Heart left ventricle (tissue), 16 donors: ENCODE data around the gene TMEM123. TPM values are rescaled to one million over a fixed set of nuclear protein-coding genes. Genes with fewer than 3 reads are reported as not detected.

ENCODE experiments used
- ATAC-seq, 4 donors: fragments of 200-7000 bp; cut with Tn5 transposase; one replicate each; pipeline ENCODE4 v1.9.1; 2020 to 2022; ENCODE audit warnings: moderate library complexity in 4 of 4, mild to moderate bottlenecking in 3 of 4, moderate number of reproducible peaks in 1 of 4
- DNase-seq, 5 donors: peaks; one replicate each; pipeline ENCODE4 v3.0.0-alpha.2; 2020
- H3K27ac ChIP-seq, 12 donors: fragments of 200-600 bp; sonication (generic) in 4 of 12; one replicate each; pipeline versions ENCODE4 v1.5.0 to v1.8.0; 2016 to 2022; ENCODE audit warnings: mild to moderate bottlenecking in 2 of 12
- H3K27me3 ChIP-seq, 9 donors: fragments of 200-600 bp; sonication (generic) in 2 of 9; one replicate each; pipeline versions ENCODE4 v1.5.1 to v1.8.0; 2016 to 2022; ENCODE audit warnings: mild to moderate bottlenecking in 3 of 9
- H3K36me3 ChIP-seq, 9 donors: fragments of 200-600 bp; sonication (generic) in 2 of 9; one replicate each; pipeline versions ENCODE4 v1.5.0 to v1.8.0; 2018 to 2022; ENCODE audit warnings: mild to moderate bottlenecking in 2 of 9
- H3K4me1 ChIP-seq, 12 donors: fragments of 200-600 bp; sonication (generic) in 4 of 12; one replicate each; pipeline versions ENCODE4 v1.5.0 to v1.8.0; 2016 to 2022; ENCODE audit warnings: mild to moderate bottlenecking in 3 of 12
- H3K4me3 ChIP-seq, 12 donors: fragments of 200-600 bp; sonication (generic) in 4 of 12; one replicate each; pipeline versions ENCODE4 v1.5.0 to v1.8.0; 2017 to 2022; ENCODE audit warnings: mild to moderate bottlenecking in 9 of 12, moderate library complexity in 4 of 12
- H3K9me3 ChIP-seq, 12 donors: fragments of 200-600 bp; sonication (generic) in 4 of 12; one replicate each; pipeline versions ENCODE4 v1.5.0 to v1.8.0; 2016 to 2022; ENCODE audit warnings: mild to moderate bottlenecking in 1 of 12
- POLR2A ChIP-seq, 2 donors: fragments of 450-650 bp; IDR thresholded peaks; one replicate each; pipeline ENCODE4 v1.6.1; 2017; ENCODE audit warnings: antibody characterized with exemption in 2 of 2, mild to moderate bottlenecking in 2 of 2, moderate library complexity in 2 of 2
- WGBS, 4 donors: extraction: QIAGEN DNeasy Blood & Tissue Kit in 2 of 4; methylation state at CpG; one replicate each; pipeline versions ENCODE4 v1.1.5 to v1.1.7; 2013 to 2018; 5-methylcytosine and 5-hydroxymethylcytosine counted together
- intact Hi-C, 10 donors: fragments of 100-400 bp; cut with DNase I; formaldehyde crosslinking; loops; one replicate each; pipeline versions ENCODE4 v1.11.1 to v1.14.2; 2022
- polyA plus RNA-seq, 2 donors: library from polyadenylated mRNA; stranded (reverse); fragments of 200-250 nt; gene quantifications; one replicate each; pipeline ENCODE4 v1.2.3, GENCODE V29; 2013
- total RNA-seq, 9 donors: library from RNA; depleted of rRNA in 2 of 9; stranded (reverse); fragments of >200 nt in 2 of 9; fragmentation: NEBNext Ultra II Directional in 3 of 9; extraction: Animal tissue kit (Norgen Biotek cat#: 25700) in 3 of 9; gene quantifications; one replicate each; pipeline versions ENCODE4 v1.1.0 to v1.2.4, GENCODE V29; 2016 to 2023
- TF ChIP-seq, protein P1 (sequence below), 12 donors: fragments of 200-600 bp; sonication (generic) in 4 of 12; IDR thresholded peaks; one replicate each; pipeline versions ENCODE4 v1.5.0 to v1.8.0; 2018 to 2022; ENCODE audit warnings: antibody characterized with exemption in 12 of 12, mild to moderate bottlenecking in 5 of 12
- donor health status: ischemic (EF 13 %, LVEDD 7.1; RV severe dilation, severe dysfunction).
- donor health status: healthy with polysubstance abuse.
- donor health status: DM: no; HTN: yes; CAD: no.
- donor health status: DM: no; HTN: no; CAD: no.
- donor health status: ischemic (EF 25% LVEDD 6.9; RV normal size, moderate dysfunction).
- donor health status: ischemic (EF 25% LVEDD 5.7; RV mildly dilated, moderate dysfunction).
- donor health status: healthy.
- donor health status: DM: yes; HTN: yes; CAD: no.
- donor health status: ischemic (EF 35%, LVEDD 5.7; RV mildly dilated, moderate dysfunction).
- donor health status: nonischemic (EF 11% LVEDD 7.7; RV severe dilation, severe dysfunction).
- donor health status: DM: yes; HTN: yes; CAD: no.
- donor health status: PGD.
- donor health status: ischemic (EF 29% LVEDD 5.4; RV normal size, mild dysfunction).
- donor health status: nonischemic (EF 23%, LVEDD 6.1; RV moderate dilation, normal function).

TMEM123 gene
- total and polyA plus RNA-seq, 11 donors, result 25.0 to 116 (median 75.6) TPM

DNA sequence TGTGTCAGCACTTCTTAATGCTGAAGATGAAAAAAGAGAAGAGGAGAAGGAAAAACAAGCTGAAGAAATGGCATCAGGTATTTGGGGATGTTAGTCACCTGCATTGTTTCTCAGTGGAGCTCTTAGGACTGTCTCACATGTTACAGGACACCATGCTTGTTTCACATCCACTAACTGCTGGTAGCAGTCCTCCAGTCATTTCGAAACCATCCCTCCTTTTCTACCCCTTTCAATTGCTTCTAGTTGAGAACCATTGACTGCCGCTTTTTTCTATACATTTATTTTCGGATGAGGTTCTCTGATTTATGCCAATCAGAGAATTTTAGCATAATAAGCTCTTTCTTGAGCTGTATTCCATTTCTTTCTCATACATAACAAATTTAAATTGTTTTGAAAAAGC, 84.1 kb downstream of the TMEM123 start:
- Histone ChIP-seq H3K4me1 (peaks cover 0 to 8% (median 0%) of the 10 kb centered on the region in 12 donors), H3K9me3 (no peaks in the 10 kb centered on the region), H3K36me3 (peaks cover 0 to 56% (median 54%) of the 10 kb centered on the region in 9 donors), H3K27me3 (no peaks in the 10 kb centered on the region), H3K4me3 (no peak overlapping the region), H3K27ac (no peak overlapping the region)
- no peak for ATAC-seq
- TF ChIP-seq POLR2A (IDR thresholded peaks at IDR 0.05), result no peak
- DNase-seq, result no peak
- WGBS, 4 donors, result 95 to 96% (median 96%) methylated on average over 3 of the region's 3 CpGs
- intact Hi-C loops, result no loop called here

DNA sequence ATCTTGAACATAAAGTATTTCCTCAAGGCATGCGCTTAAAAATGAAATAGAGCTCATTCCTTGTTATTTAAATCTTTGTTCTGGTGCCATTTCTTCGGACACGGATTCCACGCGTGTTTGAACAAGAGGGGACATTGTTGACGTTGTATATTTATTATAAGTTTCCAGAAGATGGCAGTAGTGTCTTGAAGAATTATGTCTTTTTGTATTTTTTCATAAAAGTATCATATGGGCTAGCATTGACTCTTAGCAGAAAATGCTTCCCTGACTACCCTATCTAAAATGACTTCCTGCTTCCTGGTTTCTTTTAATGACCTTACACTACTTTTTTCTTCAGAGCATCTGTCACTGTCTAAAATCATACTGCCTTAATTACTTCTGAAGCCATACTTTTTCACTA, 85.2 kb downstream of the TMEM123 start:
- intact Hi-C loops, result no loop called here
- Histone ChIP-seq H3K36me3 (peaks cover 0 to 67% (median 65%) of the 10 kb centered on the region in 9 donors), H3K4me3 (no peak overlapping the region), H3K9me3 (no peaks in the 10 kb centered on the region), H3K27ac (peak overlapping the region in 1 of 12 donors; percentile 19), H3K4me1 (peaks cover 0 to 8% (median 0%) of the 10 kb centered on the region in 12 donors), H3K27me3 (no peaks in the 10 kb centered on the region)
- DNase-seq (no peak), ATAC-seq (no peak)
- TF ChIP-seq, protein P1, sequence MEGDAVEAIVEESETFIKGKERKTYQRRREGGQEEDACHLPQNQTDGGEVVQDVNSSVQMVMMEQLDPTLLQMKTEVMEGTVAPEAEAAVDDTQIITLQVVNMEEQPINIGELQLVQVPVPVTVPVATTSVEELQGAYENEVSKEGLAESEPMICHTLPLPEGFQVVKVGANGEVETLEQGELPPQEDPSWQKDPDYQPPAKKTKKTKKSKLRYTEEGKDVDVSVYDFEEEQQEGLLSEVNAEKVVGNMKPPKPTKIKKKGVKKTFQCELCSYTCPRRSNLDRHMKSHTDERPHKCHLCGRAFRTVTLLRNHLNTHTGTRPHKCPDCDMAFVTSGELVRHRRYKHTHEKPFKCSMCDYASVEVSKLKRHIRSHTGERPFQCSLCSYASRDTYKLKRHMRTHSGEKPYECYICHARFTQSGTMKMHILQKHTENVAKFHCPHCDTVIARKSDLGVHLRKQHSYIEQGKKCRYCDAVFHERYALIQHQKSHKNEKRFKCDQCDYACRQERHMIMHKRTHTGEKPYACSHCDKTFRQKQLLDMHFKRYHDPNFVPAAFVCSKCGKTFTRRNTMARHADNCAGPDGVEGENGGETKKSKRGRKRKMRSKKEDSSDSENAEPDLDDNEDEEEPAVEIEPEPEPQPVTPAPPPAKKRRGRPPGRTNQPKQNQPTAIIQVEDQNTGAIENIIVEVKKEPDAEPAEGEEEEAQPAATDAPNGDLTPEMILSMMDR (IDR thresholded peaks at IDR 0.05), result peak in 6 of 12 donors; percentile 6 to 40 (median 20)
- TF ChIP-seq POLR2A (IDR thresholded peaks at IDR 0.05), result no peak
- 36 to 44% (median 37%) methylated on average over 6 of the region's 6 CpGs for WGBS, 4 donors

DNA sequence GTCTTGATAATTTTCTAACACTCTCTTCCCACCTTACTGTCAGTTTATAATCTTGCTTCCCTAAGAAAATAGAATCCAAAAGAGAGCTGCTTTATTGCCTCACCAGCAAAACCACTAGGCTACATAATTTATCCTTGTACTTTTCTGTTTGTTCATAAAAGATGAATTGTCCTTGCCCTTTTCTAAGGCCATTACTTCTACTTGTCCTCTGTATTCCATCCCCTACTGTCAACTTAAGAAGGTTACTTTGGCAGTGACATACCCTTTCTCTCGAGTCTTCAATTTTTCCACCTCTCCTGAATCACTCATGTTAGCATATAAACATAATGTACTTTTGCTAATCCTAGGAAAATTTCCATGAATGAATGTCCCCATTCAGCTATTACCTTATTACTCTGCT, 87.6 kb downstream of the TMEM123 start:
- intact Hi-C loops, result no loop called here
- TF ChIP-seq POLR2A (IDR thresholded peaks at IDR 0.05), result no peak
- TF ChIP-seq, protein P1 (IDR thresholded peaks at IDR 0.05), result no peak
- peaks cover 0 to 7% (median 0%) of the 10 kb centered on the region in 12 donors for H3K9me3 ChIP-seq
- H3K4me3 ChIP-seq, result no peak overlapping the region
- ATAC-seq (no peak), DNase-seq (no peak)
- 78 to 90% (median 87%) methylated on average over 1 of the region's 1 CpG for WGBS, 4 donors
- H3K4me1 ChIP-seq, result peaks cover 0 to 8% (median 0%) of the 10 kb centered on the region in 12 donors
- H3K27me3 ChIP-seq, result no peaks in the 10 kb centered on the region
- H3K27ac ChIP-seq, result no peak overlapping the region
- peaks cover 3 to 90% (median 84%) of the 10 kb centered on the region in 9 donors for H3K36me3 ChIP-seq

DNA sequence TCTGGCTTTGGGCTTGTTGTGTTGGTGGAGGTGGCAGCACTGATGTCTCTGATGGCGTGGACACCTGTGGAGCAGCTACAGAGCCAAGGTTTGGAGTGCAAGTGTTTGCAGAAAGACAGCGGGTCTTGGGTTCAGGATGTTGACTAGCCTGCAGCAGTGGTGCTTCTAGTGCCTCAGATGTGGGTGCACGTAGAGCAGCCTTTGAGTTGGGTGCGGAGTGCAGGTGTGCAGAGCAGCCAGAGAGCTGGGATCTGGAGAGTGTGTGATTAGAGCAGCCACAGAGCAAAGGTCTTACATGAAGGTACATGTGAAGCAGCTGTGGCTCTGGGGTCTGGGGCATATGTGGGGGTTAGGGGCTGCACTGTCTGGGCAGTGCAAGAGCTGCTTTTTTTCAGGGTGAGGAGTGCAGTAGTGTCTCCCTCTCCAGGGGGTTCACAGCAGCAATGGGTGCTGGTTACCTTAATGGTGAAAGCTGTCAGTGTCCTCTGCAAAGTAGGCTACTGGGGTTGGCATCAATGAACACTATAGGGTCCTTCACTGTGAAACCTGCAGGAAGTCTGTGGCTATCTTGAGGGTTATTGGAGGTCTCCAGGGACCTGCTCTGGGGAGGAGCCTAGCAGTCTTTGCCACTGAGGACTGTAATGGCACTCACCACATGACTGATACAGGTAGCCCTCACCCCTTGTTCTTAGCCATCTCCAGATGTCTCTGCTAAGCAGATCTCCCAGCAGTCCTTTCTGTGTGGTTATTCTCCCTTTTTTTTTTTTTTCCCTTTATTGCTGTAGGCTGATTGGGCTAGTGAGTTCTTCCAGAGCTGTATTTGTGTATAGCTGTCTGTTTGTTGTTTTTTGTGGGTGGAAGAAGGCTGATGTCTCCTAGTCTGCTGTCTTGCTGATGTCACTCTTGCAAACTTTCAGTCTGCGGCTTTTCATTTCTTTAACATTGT, 91.2 kb downstream of the TMEM123 start:
- peaks cover 5 to 84% (median 69%) of the 10 kb centered on the region in 9 donors for H3K36me3 ChIP-seq
- intact Hi-C loops, result no loop called here
- WGBS, 4 donors, result 89 to 100% (median 98%) methylated on average over 4 to 5 of the region's 5 CpGs
- peaks cover 0 to 7% (median 0%) of the 10 kb centered on the region in 12 donors for H3K4me1 ChIP-seq
- no peaks in the 10 kb centered on the region for H3K27me3 ChIP-seq
- no peak for TF ChIP-seq POLR2A (IDR thresholded peaks at IDR 0.05)
- TF ChIP-seq, protein P1 (IDR thresholded peaks at IDR 0.05), result no peak
- ATAC-seq (peak in 1 of 4 donors; percentile 48), DNase-seq (no peak)
- no peak overlapping the region for H3K27ac ChIP-seq
- H3K9me3 ChIP-seq, result peaks cover 0 to 26% (median 0%) of the 10 kb centered on the region in 12 donors
- H3K4me3 ChIP-seq, result no peak overlapping the region
